ENCODE results near the gene ATXN10.

The ATXN10 gene

GRCh38 chr22:45819305-45819704 lies 147.7 kb downstream of the ATXN10 start:
- Histone ChIP-seq H3K4me3 (ENCODE audit: low read depth, low read length, poor library complexity, severe bottlenecking) (no peak overlapping the region), H3K79me2 (ENCODE audit: insufficient read depth, low read length) (no peaks in the 10 kb centered on the region), H3K36me3 (ENCODE audit: insufficient read depth, low read length) (peaks cover 53% of the 10 kb centered on the region), H3K4me1 (ENCODE audit: insufficient read depth, low read length, severe bottlenecking) (peaks cover 14% of the 10 kb centered on the region), H3K27me3 (ENCODE audit: insufficient read depth, low read length) (no peaks in the 10 kb centered on the region), H3F3A (ENCODE audit: insufficient read depth, low read length) (no peaks in the 10 kb centered on the region), H2AFZ (ENCODE audit: low read length) (no peak overlapping the region), H3K27ac (ENCODE audit: low read depth, low read length, poor library complexity, severe bottlenecking) (peak overlapping the region; percentile 42), H4K20me1 (ENCODE audit: insufficient read depth, low read length) (no peaks in the 10 kb centered on the region), H3K9me3 (ENCODE audit: low read length) (no peaks in the 10 kb centered on the region), H3K9ac (ENCODE audit: low read length) (no peak overlapping the region), H3K9me2 (ENCODE audit: low read depth, low read length) (no peaks in the 10 kb centered on the region), H3K4me2 (ENCODE audit: low read length) (no peak overlapping the region)
- TF ChIP-seq, protein P1, sequence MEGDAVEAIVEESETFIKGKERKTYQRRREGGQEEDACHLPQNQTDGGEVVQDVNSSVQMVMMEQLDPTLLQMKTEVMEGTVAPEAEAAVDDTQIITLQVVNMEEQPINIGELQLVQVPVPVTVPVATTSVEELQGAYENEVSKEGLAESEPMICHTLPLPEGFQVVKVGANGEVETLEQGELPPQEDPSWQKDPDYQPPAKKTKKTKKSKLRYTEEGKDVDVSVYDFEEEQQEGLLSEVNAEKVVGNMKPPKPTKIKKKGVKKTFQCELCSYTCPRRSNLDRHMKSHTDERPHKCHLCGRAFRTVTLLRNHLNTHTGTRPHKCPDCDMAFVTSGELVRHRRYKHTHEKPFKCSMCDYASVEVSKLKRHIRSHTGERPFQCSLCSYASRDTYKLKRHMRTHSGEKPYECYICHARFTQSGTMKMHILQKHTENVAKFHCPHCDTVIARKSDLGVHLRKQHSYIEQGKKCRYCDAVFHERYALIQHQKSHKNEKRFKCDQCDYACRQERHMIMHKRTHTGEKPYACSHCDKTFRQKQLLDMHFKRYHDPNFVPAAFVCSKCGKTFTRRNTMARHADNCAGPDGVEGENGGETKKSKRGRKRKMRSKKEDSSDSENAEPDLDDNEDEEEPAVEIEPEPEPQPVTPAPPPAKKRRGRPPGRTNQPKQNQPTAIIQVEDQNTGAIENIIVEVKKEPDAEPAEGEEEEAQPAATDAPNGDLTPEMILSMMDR (IDR thresholded peaks at IDR 0.05; ENCODE audit: low read length): no peak
- TF ChIP-seq EZH2 (IDR thresholded peaks at IDR 0.05; ENCODE audit: borderline replicate concordance, low read length): no peak

DNA sequence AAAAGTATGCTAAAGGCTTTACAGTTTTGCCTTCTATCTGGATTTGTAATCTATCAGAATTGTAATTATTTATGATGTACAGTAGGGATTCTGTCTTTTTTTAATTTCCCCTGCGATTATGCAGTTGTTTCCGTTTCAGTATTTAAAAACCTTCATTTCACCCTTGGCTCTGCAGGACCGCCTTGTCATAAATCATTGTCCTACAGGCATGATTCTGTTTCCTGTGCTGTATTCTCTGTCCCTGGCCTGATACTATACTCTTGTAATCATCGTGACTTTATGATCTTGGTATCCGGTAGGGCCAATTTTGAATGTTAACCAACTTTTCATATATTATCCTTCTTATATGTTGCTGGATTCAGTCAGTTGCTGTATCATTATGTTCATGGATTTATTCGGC lies 151.7 kb downstream of the ATXN10 start:
- H3K27ac ChIP-seq (ENCODE audit: low read depth, low read length, poor library complexity, severe bottlenecking): no peak overlapping the region

GRCh38 chr22:45826520-45826919 lies 154.9 kb downstream of the ATXN10 start:
- Histone ChIP-seq H2AFZ (ENCODE audit: low read length) (no peak overlapping the region), H3K27ac (ENCODE audit: low read depth, low read length, poor library complexity, severe bottlenecking) (no peak overlapping the region), H3K4me1 (ENCODE audit: insufficient read depth, low read length, severe bottlenecking) (peaks cover 19% of the 10 kb centered on the region), H3K9ac (ENCODE audit: low read length) (no peak overlapping the region), H3K36me3 (ENCODE audit: insufficient read depth, low read length) (peaks cover 63% of the 10 kb centered on the region), H3K79me2 (ENCODE audit: insufficient read depth, low read length) (no peaks in the 10 kb centered on the region), H3K27me3 (ENCODE audit: insufficient read depth, low read length) (no peaks in the 10 kb centered on the region), H3K4me2 (ENCODE audit: low read length) (no peak overlapping the region), H3K9me2 (ENCODE audit: low read depth, low read length) (no peaks in the 10 kb centered on the region), H3F3A (ENCODE audit: insufficient read depth, low read length) (no peaks in the 10 kb centered on the region), H3K4me3 (ENCODE audit: low read depth, low read length, poor library complexity, severe bottlenecking) (no peak overlapping the region), H3K9me3 (ENCODE audit: low read length) (peaks cover 17% of the 10 kb centered on the region), H4K20me1 (ENCODE audit: insufficient read depth, low read length) (no peaks in the 10 kb centered on the region)
- no peak for TF ChIP-seq EZH2 (IDR thresholded peaks at IDR 0.05; ENCODE audit: borderline replicate concordance, low read length)
- TF ChIP-seq, protein P1 (IDR thresholded peaks at IDR 0.05; ENCODE audit: low read length): no peak

More for the DNA sequence above, 151.7 kb downstream of the ATXN10 start:
- H3K9me3 ChIP-seq (ENCODE audit: low read length): peaks cover 6% of the 10 kb centered on the region
- TF ChIP-seq, protein P1 (IDR thresholded peaks at IDR 0.05; ENCODE audit: low read length): no peak
- TF ChIP-seq EZH2 (IDR thresholded peaks at IDR 0.05; ENCODE audit: borderline replicate concordance, low read length): no peak
- no peaks in the 10 kb centered on the region for H3K9me2 ChIP-seq (ENCODE audit: low read depth, low read length)
- H3K27me3 ChIP-seq (ENCODE audit: insufficient read depth, low read length): no peaks in the 10 kb centered on the region
- H3K36me3 ChIP-seq (ENCODE audit: insufficient read depth, low read length): peaks cover 70% of the 10 kb centered on the region
- H3K9ac ChIP-seq (ENCODE audit: low read length): no peak overlapping the region
- H3K4me1 ChIP-seq (ENCODE audit: insufficient read depth, low read length, severe bottlenecking): peaks cover 6% of the 10 kb centered on the region
- no peak overlapping the region for H3K4me3 ChIP-seq (ENCODE audit: low read depth, low read length, poor library complexity, severe bottlenecking)
- no peaks in the 10 kb centered on the region for H3F3A ChIP-seq (ENCODE audit: insufficient read depth, low read length)
- no peaks in the 10 kb centered on the region for H4K20me1 ChIP-seq (ENCODE audit: insufficient read depth, low read length)
- H3K79me2 ChIP-seq (ENCODE audit: insufficient read depth, low read length): no peaks in the 10 kb centered on the region
- H2AFZ ChIP-seq (ENCODE audit: low read length): no peak overlapping the region
- no peak overlapping the region for H3K4me2 ChIP-seq (ENCODE audit: low read length)

Data from OCI-LY1 (cell line).